ENCODE data around the gene ZNF860. TPM values are rescaled to one million over a fixed set of nuclear protein-coding genes. Genes with fewer than 3 reads are reported as not detected.

The ZNF860 gene
- total and polyA plus RNA-seq, 2 of the 4 experiments (the other 2 are of a cell fraction): 0.18 to 0.26 TPM

DNA sequence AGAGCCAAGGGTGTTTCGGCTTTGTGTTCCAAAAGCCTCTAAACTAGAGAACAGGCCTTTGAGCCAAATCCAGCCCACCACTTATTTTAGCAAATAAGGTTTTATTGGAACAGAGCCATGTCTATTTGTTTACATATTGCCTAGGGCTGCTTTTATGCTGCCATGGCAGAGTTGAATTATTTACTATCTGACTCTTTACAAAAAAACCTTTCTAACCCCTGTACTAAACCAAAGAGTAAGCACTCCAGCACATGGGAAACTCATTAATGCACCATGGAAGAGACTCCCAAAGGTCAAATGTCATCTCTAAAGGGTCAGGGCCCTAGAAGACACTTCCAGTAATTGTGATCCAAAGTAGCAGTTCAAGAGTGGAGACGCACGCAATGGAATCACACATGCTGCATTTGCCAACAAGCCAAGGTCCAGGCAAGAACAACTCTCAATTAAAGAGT, 22.8 kb upstream of the ZNF860 start:
- Histone ChIP-seq H2BK5ac (ENCODE audit: low read depth, low read length, poor library complexity, severe bottlenecking) (no peak overlapping the region), H3K4me3 (ENCODE audit: insufficient read depth, low read depth, low read length) (no peak overlapping the region), H3K4ac (ENCODE audit: low read depth, low read length) (no peak overlapping the region), H3K4me2 (ENCODE audit: low read depth, low read length) (no peak overlapping the region), H3K27me3 (ENCODE audit: control insufficient read depth, insufficient read depth, low read length) (no peaks in the 10 kb centered on the region), H3K56ac (ENCODE audit: extremely low read depth, insufficient read depth, low read length) (no peak overlapping the region), H2BK120ac (ENCODE audit: low read depth, low read length) (no peak overlapping the region), H2BK20ac (ENCODE audit: low read depth, low read length) (no peak overlapping the region), H4K5ac (ENCODE audit: low read depth, low read length) (no peak overlapping the region), H3K36me3 (ENCODE audit: control insufficient read depth, insufficient read depth, low read length) (no peaks in the 10 kb centered on the region), H3K79me1 (ENCODE audit: low read depth in 1 of 2, low read length in 2 of 2) (peaks cover 9 to 14% of the 10 kb centered on the region in 2 experiments), H4K91ac (ENCODE audit: insufficient read depth, low read depth, low read length) (no peak overlapping the region), H2BK15ac (ENCODE audit: low read depth, low read length) (no peak overlapping the region), H3K4me1 (ENCODE audit: control insufficient read depth, insufficient read depth, low read length) (peaks cover 8% of the 10 kb centered on the region), H3K14ac (replicated peaks; ENCODE audit: low read depth, low read length) (no peak overlapping the region), H3K9me3 (ENCODE audit: control insufficient read depth, insufficient read depth, low read length) (peaks cover 6% of the 10 kb centered on the region), H4K20me1 (ENCODE audit: insufficient read depth, low read length) (no peaks in the 10 kb centered on the region), H3K9ac (ENCODE audit: low read depth, low read length) (no peak overlapping the region), H3K9me1 (ENCODE audit: insufficient read depth, low read length) (no peaks in the 10 kb centered on the region; the same call in none of the 2 replicates), H3K27ac (ENCODE audit: insufficient read depth, low read length) (no peak overlapping the region), H3K18ac (ENCODE audit: low read depth, low read length) (0 out of 2 replicates have a peak overlapping the region, but pooled peaks have one; percentile 1), H2AK5ac (ENCODE audit: low read depth, low read length) (no peak overlapping the region), H2AK9ac (replicated peaks; ENCODE audit: low read depth, low read length, poor library complexity) (no peak overlapping the region), H3K23ac (ENCODE audit: low read depth, low read length) (no peak overlapping the region), H2AFZ (replicated peaks; ENCODE audit: low read length, poor library complexity) (no peak overlapping the region), H4K8ac (ENCODE audit: low read depth in 2 of 2, low read length in 2 of 2) (no peak overlapping the region)
- ChIA-PET CTCF (no interaction called here), POLR2A (ENCODE audit: unreplicated experiment) (no interaction called here)
- ATAC-seq (ENCODE audit: low read depth): no peak
- in situ Hi-C loops (cut with MboI; ENCODE audit: low sequenced_read_pairs): no loop called here
- no peak for DNase-seq
- TF ChIP-seq CEBPB (IDR thresholded peaks at IDR 0.05; ENCODE audit: low read depth, low read length): no peak
- TF ChIP-seq CHD1 (IDR thresholded peaks at IDR 0.05; ENCODE audit: low read depth, low read length): no peak
- no peak for TF ChIP-seq NFE2L2 (IDR thresholded peaks at IDR 0.05; ENCODE audit: low read depth, low read length)
- TF ChIP-seq RFX5 (IDR thresholded peaks at IDR 0.05; ENCODE audit: low read depth, low read length): no peak
- no peak for TF ChIP-seq MAFK (IDR thresholded peaks at IDR 0.05; ENCODE audit: low read depth, low read length)
- TF ChIP-seq BHLHE40 (IDR thresholded peaks at IDR 0.05; ENCODE audit: low read depth, low read length): no peak
- TF ChIP-seq, protein P1, sequence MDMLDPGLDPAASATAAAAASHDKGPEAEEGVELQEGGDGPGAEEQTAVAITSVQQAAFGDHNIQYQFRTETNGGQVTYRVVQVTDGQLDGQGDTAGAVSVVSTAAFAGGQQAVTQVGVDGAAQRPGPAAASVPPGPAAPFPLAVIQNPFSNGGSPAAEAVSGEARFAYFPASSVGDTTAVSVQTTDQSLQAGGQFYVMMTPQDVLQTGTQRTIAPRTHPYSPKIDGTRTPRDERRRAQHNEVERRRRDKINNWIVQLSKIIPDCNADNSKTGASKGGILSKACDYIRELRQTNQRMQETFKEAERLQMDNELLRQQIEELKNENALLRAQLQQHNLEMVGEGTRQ (IDR thresholded peaks at IDR 0.05; ENCODE audit: low read depth, low read length): no peak
- TF ChIP-seq FOS (IDR thresholded peaks at IDR 0.05; ENCODE audit: low read depth, low read length): no peak
- TF ChIP-seq POLR2A (IDR thresholded peaks at IDR 0.05; ENCODE audit: low read depth, low read length): no peak
- TF ChIP-seq, protein P2, sequence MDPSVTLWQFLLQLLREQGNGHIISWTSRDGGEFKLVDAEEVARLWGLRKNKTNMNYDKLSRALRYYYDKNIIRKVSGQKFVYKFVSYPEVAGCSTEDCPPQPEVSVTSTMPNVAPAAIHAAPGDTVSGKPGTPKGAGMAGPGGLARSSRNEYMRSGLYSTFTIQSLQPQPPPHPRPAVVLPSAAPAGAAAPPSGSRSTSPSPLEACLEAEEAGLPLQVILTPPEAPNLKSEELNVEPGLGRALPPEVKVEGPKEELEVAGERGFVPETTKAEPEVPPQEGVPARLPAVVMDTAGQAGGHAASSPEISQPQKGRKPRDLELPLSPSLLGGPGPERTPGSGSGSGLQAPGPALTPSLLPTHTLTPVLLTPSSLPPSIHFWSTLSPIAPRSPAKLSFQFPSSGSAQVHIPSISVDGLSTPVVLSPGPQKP (IDR thresholded peaks at IDR 0.05; ENCODE audit: borderline replicate concordance, low read depth, low read length): no peak
- TF ChIP-seq MXI1 (IDR thresholded peaks at IDR 0.05; ENCODE audit: borderline replicate concordance, low read depth, low read length): no peak
- no peak for TF ChIP-seq SMC3 (IDR thresholded peaks at IDR 0.05; ENCODE audit: low read depth, low read length)
- no peak for TF ChIP-seq RAD21 (IDR thresholded peaks at IDR 0.05; ENCODE audit: low read length)
- no peak for TF ChIP-seq RCOR1 (IDR thresholded peaks at IDR 0.05; ENCODE audit: insufficient replicate concordance, low read length)
- TF ChIP-seq MAZ (IDR thresholded peaks at IDR 0.05; ENCODE audit: borderline replicate concordance, low read depth, low read length): no peak
- TF ChIP-seq, protein P3, sequence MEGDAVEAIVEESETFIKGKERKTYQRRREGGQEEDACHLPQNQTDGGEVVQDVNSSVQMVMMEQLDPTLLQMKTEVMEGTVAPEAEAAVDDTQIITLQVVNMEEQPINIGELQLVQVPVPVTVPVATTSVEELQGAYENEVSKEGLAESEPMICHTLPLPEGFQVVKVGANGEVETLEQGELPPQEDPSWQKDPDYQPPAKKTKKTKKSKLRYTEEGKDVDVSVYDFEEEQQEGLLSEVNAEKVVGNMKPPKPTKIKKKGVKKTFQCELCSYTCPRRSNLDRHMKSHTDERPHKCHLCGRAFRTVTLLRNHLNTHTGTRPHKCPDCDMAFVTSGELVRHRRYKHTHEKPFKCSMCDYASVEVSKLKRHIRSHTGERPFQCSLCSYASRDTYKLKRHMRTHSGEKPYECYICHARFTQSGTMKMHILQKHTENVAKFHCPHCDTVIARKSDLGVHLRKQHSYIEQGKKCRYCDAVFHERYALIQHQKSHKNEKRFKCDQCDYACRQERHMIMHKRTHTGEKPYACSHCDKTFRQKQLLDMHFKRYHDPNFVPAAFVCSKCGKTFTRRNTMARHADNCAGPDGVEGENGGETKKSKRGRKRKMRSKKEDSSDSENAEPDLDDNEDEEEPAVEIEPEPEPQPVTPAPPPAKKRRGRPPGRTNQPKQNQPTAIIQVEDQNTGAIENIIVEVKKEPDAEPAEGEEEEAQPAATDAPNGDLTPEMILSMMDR (conservative IDR thresholded peaks at IDR 0.05; ENCODE audit: low read depth, low read length): no peak
- intact Hi-C loops (cut with micrococcal nuclease): no loop called here
- no TSS peak for BruUV-seq (replicated peaks)
- no CpG with 5 or more reads among the region's 3 CpGs for WGBS, 2 experiments (ENCODE audit: extremely low coverage in 2 of 2, insufficient read length in 1 of 2)
- dilution Hi-C loops (cut with HindIII; ENCODE audit: low sequenced_read_pairs, unreplicated experiment): no loop called here

All from IMR-90 (cell line).